H1 (cell line): Measurements from ENCODE around the gene LRP5. TPM values are rescaled to one million over a fixed set of nuclear protein-coding genes. Genes with fewer than 3 reads are reported as not detected.

Source experiments
- CTCF ChIA-PET: fragments of 300-600 bp; sonication (Branson Sonifier 250); formaldehyde crosslinking; loops from one replicate; lab custom pipeline; 2021; ENCODE audit not compliant: partially characterized antibody; lab: Charles Lee
- POLR2A ChIA-PET: fragments of 300-600 bp; sonication (Branson Sonifier 250); formaldehyde crosslinking; loops from one replicate; lab custom pipeline; 2021; ENCODE audit warnings: inconsistent platforms; ENCODE audit not compliant: partially characterized antibody; lab: Charles Lee
- DNase-seq, 2 experiments: peaks; one replicate each; pipeline versions ENCODE4 v3.0.0 to v3.0.0-alpha.2; 2010 to 2022; ENCODE audit warnings: low spot score in 2 of 2, low read depth in 1 of 2, mixed read lengths in 1 of 2
- FAIRE-seq: peaks from 2 replicates; lab custom pipeline; 2011; peaks lifted over from hg19 to GRCh38; lab: Jason Lieb, UNC
- H2AFZ ChIP-seq: 2 replicates; pipeline ENCODE4 v1.8.1; 2012; ENCODE audit warnings: low read length, inconsistent platforms
- H2AK5ac ChIP-seq: 2 replicates; pipeline ENCODE4 v1.6.1; 2013; ENCODE audit warnings: low read depth, low read length
- H2BK120ac ChIP-seq: replicated peaks from 2 replicates; pipeline ENCODE3; 2013; ENCODE audit warnings: low read depth, low read length, inconsistent platforms
- H2BK12ac ChIP-seq: 2 replicates; pipeline ENCODE4 v1.6.1; 2013; ENCODE audit warnings: low read depth, low read length
- H2BK15ac ChIP-seq: 2 replicates; pipeline ENCODE4 v1.6.1; 2013; ENCODE audit warnings: low read length
- H2BK20ac ChIP-seq: 2 replicates; pipeline ENCODE4 v1.6.1; 2013; ENCODE audit warnings: low read length
- H2BK5ac ChIP-seq: 2 replicates; pipeline ENCODE4 v1.6.1; 2013; ENCODE audit warnings: low read depth, low read length
- H3K14ac ChIP-seq: 2 replicates; pipeline ENCODE4 v1.6.1; 2013; ENCODE audit warnings: inconsistent platforms; ENCODE audit not compliant: insufficient read length
- H3K18ac ChIP-seq: 2 replicates; pipeline ENCODE4 v1.6.1; 2013; ENCODE audit warnings: low read length; ENCODE audit errors: extremely low read depth
- H3K23ac ChIP-seq: 2 replicates; pipeline ENCODE4 v1.6.1; 2013; ENCODE audit warnings: inconsistent platforms; ENCODE audit not compliant: insufficient read length
- H3K23me2 ChIP-seq: 2 replicates; pipeline ENCODE4 v1.6.1; 2013; ENCODE audit warnings: low read depth, low read length
- H3K27ac ChIP-seq: 2 replicates; pipeline ENCODE4 v1.6.1; 2011; ENCODE audit warnings: low read depth, low read length, inconsistent platforms
- H3K27me3 ChIP-seq, 4 experiments: replicated peaks in 1 of 4; 1 replicate in 1 of 4; 2 replicates in 3 of 4; pipeline versions ENCODE4 v1.6.1 to v1.8.1; 2011 to 2013; ENCODE audit warnings: low read length in 3 of 4, mild to moderate bottlenecking in 3 of 4, inconsistent platforms in 2 of 4, mixed read lengths in 2 of 4, moderate library complexity in 1 of 4; ENCODE audit not compliant: control insufficient read depth in 3 of 4, insufficient read depth in 3 of 4; ENCODE audit errors: extremely low read depth in 1 of 4
- H3K36me3 ChIP-seq, 4 experiments: 2 replicates each; pipeline versions ENCODE4 v1.6.1 to v1.8.1; 2011 to 2013; ENCODE audit warnings: mild to moderate bottlenecking in 4 of 4, low read length in 3 of 4, moderate library complexity in 2 of 4, control low read depth in 1 of 4, inconsistent platforms in 1 of 4; ENCODE audit not compliant: insufficient read depth in 4 of 4, control insufficient read depth in 2 of 4
- H3K4ac ChIP-seq: replicated peaks from 2 replicates; pipeline ENCODE3; 2013; ENCODE audit warnings: low read length, low read depth, mixed read lengths, inconsistent platforms; ENCODE audit not compliant: insufficient read length
- H3K4me1 ChIP-seq, 4 experiments: replicated peaks in 1 of 4; 1 replicate in 1 of 4; 2 replicates in 3 of 4; pipeline versions ENCODE4 v1.6.1 to v1.8.1; 2011 to 2013; ENCODE audit warnings: low read length in 3 of 4, inconsistent platforms in 2 of 4, mixed read lengths in 1 of 4; ENCODE audit not compliant: insufficient read depth in 4 of 4, control insufficient read depth in 3 of 4
- H3K4me2 ChIP-seq, 2 experiments: 2 replicates each; pipeline versions ENCODE4 v1.6.1 to v1.8.1; 2011 to 2013; ENCODE audit warnings: low read depth in 2 of 2, low read length in 2 of 2, control low read depth in 1 of 2, inconsistent platforms in 1 of 2, mild to moderate bottlenecking in 1 of 2; ENCODE audit not compliant: insufficient read depth in 1 of 2
- H3K4me3 ChIP-seq, 4 experiments: fragments of 200-600, 300-600 bp in 1 of 4; sonication (generic), shearing (Covaris generic), sonication (Bioruptor Twin) in 1 of 4; 2 replicates each; pipeline versions ENCODE4 v1.5.1 to v1.8.1; 2011 to 2016; ENCODE audit warnings: low read length in 4 of 4, low read depth in 3 of 4, control low read depth in 2 of 4, inconsistent platforms in 2 of 4, mild to moderate bottlenecking in 2 of 4, mixed read lengths in 1 of 4, moderate library complexity in 1 of 4; ENCODE audit not compliant: insufficient read depth in 2 of 4; ENCODE audit errors: extremely low read depth in 1 of 4
- H3K56ac ChIP-seq: replicated peaks from 2 replicates; pipeline ENCODE3; 2013; ENCODE audit warnings: low read depth, mild to moderate bottlenecking, mixed read lengths, low read length, inconsistent platforms; ENCODE audit not compliant: insufficient read length
- H3K79me1 ChIP-seq: 2 replicates; pipeline ENCODE4 v1.6.1; 2013; ENCODE audit warnings: low read depth, low read length, control low read depth
- H3K79me2 ChIP-seq, 2 experiments: 2 replicates each; pipeline versions ENCODE4 v1.6.1 to v1.8.1; 2012 to 2013; ENCODE audit warnings: low read length in 2 of 2, mild to moderate bottlenecking in 2 of 2, inconsistent platforms in 1 of 2; ENCODE audit not compliant: insufficient read depth in 2 of 2, control insufficient read depth in 1 of 2
- H3K9ac ChIP-seq, 4 experiments: replicated peaks in 1 of 4; 1 replicate in 1 of 4; 2 replicates in 3 of 4; pipeline versions ENCODE4 v1.6.1 to v1.8.1; 2011 to 2013; ENCODE audit warnings: low read depth in 3 of 4, low read length in 3 of 4, control low read depth in 2 of 4, mild to moderate bottlenecking in 2 of 4, moderate library complexity in 2 of 4, inconsistent platforms in 1 of 4; ENCODE audit errors: extremely low read depth in 1 of 4
- H3K9me3 ChIP-seq, 2 experiments: 2 replicates each; pipeline versions ENCODE4 v1.6.1 to v1.8.1; 2012 to 2013; ENCODE audit warnings: mild to moderate bottlenecking in 2 of 2, moderate library complexity in 2 of 2, control low read depth in 1 of 2, inconsistent platforms in 1 of 2, low read depth in 1 of 2, low read length in 1 of 2, mixed read lengths in 1 of 2; ENCODE audit not compliant: insufficient read depth in 2 of 2
- H4K20me1 ChIP-seq, 2 experiments: replicated peaks in 1 of 2; 2 replicates each; pipeline versions ENCODE3 to v1.8.1; 2011 to 2013; ENCODE audit warnings: inconsistent platforms in 2 of 2, low read length in 2 of 2, mild to moderate bottlenecking in 1 of 2; ENCODE audit not compliant: insufficient read depth in 2 of 2, control insufficient read depth in 1 of 2
- H4K5ac ChIP-seq: 2 replicates; pipeline ENCODE4 v1.6.1; 2013; ENCODE audit warnings: low read length, low read depth, mixed read lengths, inconsistent platforms; ENCODE audit not compliant: insufficient read length
- H4K8ac ChIP-seq: 2 replicates; pipeline ENCODE4 v1.8.0; 2013; ENCODE audit warnings: mild to moderate bottlenecking, moderate library complexity, low read length, inconsistent platforms; ENCODE audit not compliant: insufficient read depth; ENCODE audit errors: extremely low read depth
- H4K91ac ChIP-seq: replicated peaks from 2 replicates; pipeline ENCODE3; 2013; ENCODE audit warnings: low read length, mixed read lengths, inconsistent platforms; ENCODE audit not compliant: insufficient read length
- CTBP2 ChIP-seq: IDR thresholded peaks from 2 replicates; pipeline ENCODE4 v1.7.0; 2011; ENCODE audit warnings: borderline replicate concordance, mild to moderate bottlenecking, moderate library complexity, mixed read lengths, low read length; ENCODE audit not compliant: insufficient read depth, insufficient read length
- EP300 ChIP-seq, 2 experiments: IDR thresholded peaks; 1 replicate in 1 of 2; 2 replicates in 1 of 2; pipeline ENCODE4 v1.6.1; 2011 to 2012; ENCODE audit warnings: low read depth in 2 of 2, low read length in 2 of 2, mild to moderate bottlenecking in 2 of 2, borderline replicate concordance in 1 of 2, inconsistent platforms in 1 of 2, moderate library complexity in 1 of 2
- EZH2 ChIP-seq: fragments of 200-600 bp; sonication (generic); IDR thresholded peaks from 2 replicates; pipeline ENCODE4 v1.7.1; 2012; ENCODE audit warnings: low read depth, mild to moderate bottlenecking, moderate library complexity, low read length, inconsistent platforms; ENCODE audit not compliant: severe bottlenecking
- FOSL1 ChIP-seq: IDR thresholded peaks from 2 replicates; pipeline ENCODE4 v1.6.1; 2011; ENCODE audit warnings: mild to moderate bottlenecking, low read depth, low read length, moderate library complexity; ENCODE audit not compliant: insufficient read depth
- JUND ChIP-seq: IDR thresholded peaks from 2 replicates; pipeline ENCODE4 v1.6.1; 2011; ENCODE audit warnings: mild to moderate bottlenecking, improper control_type of control experiment, low read length
- KDM4A ChIP-seq: IDR thresholded peaks from one replicate; pipeline ENCODE4 v1.7.1; 2012; ENCODE audit warnings: low read depth, mild to moderate bottlenecking, moderate library complexity, low read length, inconsistent platforms; ENCODE audit not compliant: severe bottlenecking
- NANOG ChIP-seq: IDR thresholded peaks from 2 replicates; pipeline ENCODE4 v1.6.1; 2011; ENCODE audit warnings: low read length, low read depth, mild to moderate bottlenecking, inconsistent platforms; ENCODE audit not compliant: insufficient read depth, poor library complexity, severe bottlenecking
- PHF8 ChIP-seq: fragments of 200-600 bp; sonication (generic); conservative IDR thresholded peaks from 2 replicates; pipeline ENCODE4 v1.7.1; 2012; ENCODE audit warnings: low read depth, mild to moderate bottlenecking, inconsistent platforms, low read length, moderate library complexity
- SIN3A ChIP-seq, 2 experiments: IDR thresholded peaks in 1 of 2; conservative IDR thresholded peaks in 1 of 2; 2 replicates each; pipeline ENCODE4 v1.6.1; 2011 to 2012; ENCODE audit warnings: low read length in 2 of 2, improper control_type of control experiment in 1 of 2, low read depth in 1 of 2, mild to moderate bottlenecking in 1 of 2
- SP4 ChIP-seq: IDR thresholded peaks from 2 replicates; pipeline ENCODE4 v1.6.1; 2012; ENCODE audit warnings: low read length, inconsistent platforms
- SUZ12 ChIP-seq: fragments of 200-600 bp; sonication (generic); IDR thresholded peaks from 2 replicates; pipeline ENCODE4 v1.6.1; 2012; ENCODE audit warnings: mild to moderate bottlenecking, inconsistent platforms, low read length, moderate library complexity, mixed read lengths
- TAF1 ChIP-seq: IDR thresholded peaks from 2 replicates; pipeline ENCODE4 v1.6.1; 2011; ENCODE audit warnings: mild to moderate bottlenecking, low read depth, low read length
- WGBS, 2 experiments: shearing (Covaris generic) in 1 of 2; methylation state at CpG; one replicate each; pipeline versions ENCODE4 v1.1.6 to v1.1.7; 2013 to 2015; ENCODE audit warnings: low lambda C conversion rate in 2 of 2, mixed read lengths in 2 of 2, inconsistent platforms in 1 of 2, low coverage in 1 of 2, missing lambda C conversion rate in 1 of 2; ENCODE audit not compliant: insufficient replicate concordance in 2 of 2, insufficient coverage in 1 of 2, insufficient read length in 1 of 2; ENCODE audit errors: extremely low coverage in 1 of 2, missing lambda C conversion rate in 1 of 2; 5-methylcytosine and 5-hydroxymethylcytosine counted together
- polyA plus RNA-seq, 7 experiments: library from polyadenylated mRNA; depleted of rRNA in 3 of 7; stranded (reverse) in 5 of 7; unstranded in 2 of 7; fragments of >200 nt in 5 of 7; fragments of 200-250 nt in 2 of 7; gene quantifications; 1 replicate in 5 of 7; 2 replicates in 1 of 7; 4 replicates in 1 of 7; pipeline versions ENCODE4 v1.2.1 to v1.2.3, GENCODE V29; 2011 to 2013; ENCODE audit warnings: missing spikeins in 2 of 7, mixed read lengths in 2 of 7
- total RNA-seq: library from RNA; stranded (reverse); fragmentation: NEBNext Ultra II Directional; extraction: Animal tissue kit (Norgen Biotek cat#: 25700); gene quantifications from 2 replicates; pipeline ENCODE4 v1.2.1, GENCODE V29; 2021

LRP5 gene
- total and polyA plus RNA-seq, 2 of the 8 experiments (the other 6 are each of a cell fraction or from before 2014, with no cell fraction given) = 19.0 to 38.9 TPM

- H3K4me1 ChIP-seq = peaks cover 0 to 2% (median 0%) of the 10 kb centered on the region in 4 experiments; a peak in 2 of 7 replicates
- no peaks in the 10 kb centered on the region for H3K79me2 ChIP-seq
- no peaks in the 10 kb centered on the region; a peak in 2 of 7 replicates for H3K27me3 ChIP-seq
- 100% methylated on average over 1 of the region's 1 CpG; no CpG with 5 or more reads in 1 of the 2 experiments for WGBS, 2 experiments
- H2BK120ac ChIP-seq = no peak overlapping the region
- ChIA-PET POLR2A (interaction anchor here (1.0 to 1.4 kb wide), 2 partner anchors 23 to 37 kb away, joined by 3 read pairs; partner anchors contain the start of gene C11orf24), CTCF (interaction anchor here (1.1 to 6.6 kb wide), 6 partner anchors 11 to 79 kb away, joined by 3 to 141 read pairs (median 4); no protein-coding TSS in a partner anchor)
- no peak overlapping the region for H2BK12ac ChIP-seq
- H3K18ac ChIP-seq = no peak overlapping the region
- H2BK5ac ChIP-seq = no peak overlapping the region
- no peak overlapping the region for H3K4me3 ChIP-seq
- H2BK20ac ChIP-seq = no peak overlapping the region
- TF ChIP-seq PHF8 (no peak), FOSL1 (no peak), TAF1 (no peak), SP4 (no peak), JUND (no peak), CTBP2 (no peak), EZH2 (no peak), SIN3A (conservative IDR thresholded peaks at IDR 0.05 in 1 of 2, IDR thresholded peaks at IDR 0.05 in 1 of 2; ENCODE audit: low read depth in 1 of 2, low read length in 2 of 2) (no peak), SUZ12 (no peak), KDM4A (no peak), EP300 (IDR thresholded peaks at IDR 0.05; ENCODE audit: borderline replicate concordance in 1 of 2, low read depth in 2 of 2, low read length in 2 of 2) (no peak), NANOG (no peak)
- H3K9me3 ChIP-seq = no peaks in the 10 kb centered on the region
- no peak overlapping the region for H3K23ac ChIP-seq
- H3K36me3 ChIP-seq = no peaks in the 10 kb centered on the region
- H3K79me1 ChIP-seq = no peaks in the 10 kb centered on the region
- H4K8ac ChIP-seq = no peak overlapping the region
- H2BK15ac ChIP-seq = no peak overlapping the region
- FAIRE-seq = no peak
- H3K56ac ChIP-seq = no peak overlapping the region
- no peak overlapping the region for H3K9ac ChIP-seq
- H2AK5ac ChIP-seq = no peak overlapping the region
- H3K14ac ChIP-seq = no peak overlapping the region
- no peak overlapping the region for H3K4me2 ChIP-seq
- H3K4ac ChIP-seq = no peak overlapping the region
- no peaks in the 10 kb centered on the region for H4K20me1 ChIP-seq
- no peak for DNase-seq
- H4K5ac ChIP-seq = no peak overlapping the region
- no peaks in the 10 kb centered on the region for H3K23me2 ChIP-seq
- H3K27ac ChIP-seq = no peak overlapping the region
- no peak overlapping the region for H2AFZ ChIP-seq
- no peak overlapping the region for H4K91ac ChIP-seq
Observed at GRCh38 chr11:68295271-68295670, 17.1 kb upstream of the LRP5 start.
